GM12878 (cell line): ENCODE results near the gene FRAS1. TPM values are rescaled to one million over a fixed set of nuclear protein-coding genes. Genes with fewer than 3 reads are reported as not detected.

Source experiments
- ATAC-seq: fragments of 200-7000 bp; cut with Tn5 transposase; 3 replicates; pipeline ENCODE4 v1.9.1; 2020; ENCODE audit warnings: mild to moderate bottlenecking, moderate library complexity
- BruUV-seq: library from RNA; stranded (reverse); fragments of 400-500 nt; replicated peaks from 2 replicates; lab custom pipeline; 2021; lab: Mats Ljungman, UMichigan
- CTCF ChIA-PET: fragments of 300-600 bp; sonication (Branson Sonifier 250); formaldehyde crosslinking; extraction: SDS; loops from one replicate; lab custom pipeline; 2021; ENCODE audit warnings: inconsistent platforms; lab: Yijun Ruan, JAX
- POLR2A ChIA-PET: fragments of 350-600 bp; formaldehyde crosslinking; extraction: SDS; loops from one replicate; lab custom pipeline; 2021; ENCODE audit warnings: inconsistent platforms; lab: Charles Lee
- RAD21 ChIA-PET: fragments of 300-600 bp; sonication (Branson Sonifier 250); formaldehyde crosslinking; loops from one replicate; lab custom pipeline; 2023; ENCODE audit warnings: antibody characterized with exemption; ENCODE audit not compliant: unreplicated experiment; lab: Charles Lee
- SMC1A ChIA-PET: fragments of 300-600 bp; sonication (Branson Sonifier 250); formaldehyde crosslinking; loops from one replicate; lab custom pipeline; 2023; ENCODE audit not compliant: unreplicated experiment, uncharacterized antibody; lab: Charles Lee
- DNase-seq: peaks from one replicate; pipeline ENCODE4 v3.0.0-alpha.2; 2011; ENCODE audit warnings: low read depth, low spot score
- FAIRE-seq: peaks from 3 replicates; lab custom pipeline; 2011; peaks lifted over from hg19 to GRCh38; lab: Jason Lieb, UNC
- H2AFZ ChIP-seq: 2 replicates; pipeline ENCODE4 v1.6.0; 2011; ENCODE audit warnings: low read depth, low read length, control low read depth; ENCODE audit not compliant: control insufficient read depth
- H3K27ac ChIP-seq: 2 replicates; pipeline ENCODE4 v1.5.1; 2011; ENCODE audit warnings: control low read depth; ENCODE audit not compliant: control insufficient read depth, insufficient read depth
- H3K27me3 ChIP-seq, 2 experiments: replicated peaks in 1 of 2; 2 replicates each; pipeline versions ENCODE4 v1.6.0 to v1.6.1; 2011; ENCODE audit warnings: low read length in 1 of 2; ENCODE audit not compliant: control insufficient read depth in 2 of 2, insufficient read depth in 2 of 2
- H3K36me3 ChIP-seq, 2 experiments: 2 replicates each; pipeline ENCODE4 v1.5.1; 2011; ENCODE audit warnings: low read length in 1 of 2; ENCODE audit not compliant: control insufficient read depth in 2 of 2, insufficient read depth in 2 of 2
- H3K4me1 ChIP-seq: 2 replicates; pipeline ENCODE4 v1.6.1; 2011; ENCODE audit warnings: mild to moderate bottlenecking, low read length, moderate library complexity, mixed read lengths; ENCODE audit not compliant: control insufficient read depth, insufficient read depth
- H3K4me2 ChIP-seq: 2 replicates; pipeline ENCODE4 v1.6.0; 2011; ENCODE audit warnings: control low read depth; ENCODE audit not compliant: control insufficient read depth, insufficient read depth
- H3K4me3 ChIP-seq: fragments of 200-600 bp; sonication (generic); 2 replicates; pipeline ENCODE4 v1.5.1; 2016
- H3K79me2 ChIP-seq: 2 replicates; pipeline ENCODE4 v1.6.0; 2011; ENCODE audit warnings: low read length; ENCODE audit not compliant: control insufficient read depth, insufficient read depth
- H3K9ac ChIP-seq: 2 replicates; pipeline ENCODE4 v1.8.0; 2011; ENCODE audit warnings: low read length, control low read depth, mixed read lengths; ENCODE audit not compliant: control insufficient read depth, insufficient read depth
- H3K9me3 ChIP-seq: replicated peaks from 3 replicates; pipeline ENCODE4 v1.5.1; 2011; ENCODE audit warnings: mild to moderate bottlenecking, low read length; ENCODE audit not compliant: control insufficient read depth, insufficient read depth
- H4K20me1 ChIP-seq: 2 replicates; pipeline ENCODE4 v1.6.0; 2011; ENCODE audit not compliant: control insufficient read depth, insufficient read depth
- BACH1 ChIP-seq: fragments of 450-650 bp; IDR thresholded peaks from 2 replicates; pipeline ENCODE4 v1.6.1; 2017; ENCODE audit warnings: mild to moderate bottlenecking, borderline replicate concordance
- BCL11A ChIP-seq: IDR thresholded peaks from 2 replicates; pipeline ENCODE4 v1.6.1; 2011; ENCODE audit warnings: low read depth, low read length
- DPF2 ChIP-seq: fragments of 450-650 bp; IDR thresholded peaks from 2 replicates; pipeline ENCODE4 v1.6.1; 2017; ENCODE audit warnings: mild to moderate bottlenecking
- EED ChIP-seq: sonication (generic); IDR thresholded peaks from 2 replicates; pipeline ENCODE4 v1.6.1; 2016; ENCODE audit warnings: antibody characterized with exemption, low read depth
- MTA2 ChIP-seq: fragments of 450-650 bp; IDR thresholded peaks from 2 replicates; pipeline ENCODE4 v1.6.1; 2016; ENCODE audit warnings: low read depth, mild to moderate bottlenecking, moderate library complexity
- MXI1 ChIP-seq: fragments of 150-350 bp; IDR thresholded peaks from 2 replicates; pipeline ENCODE4 v1.6.1; 2011; ENCODE audit warnings: low read depth, mild to moderate bottlenecking, inconsistent platforms, low read length, improper control_type of control experiment
- NFYB ChIP-seq: IDR thresholded peaks from 2 replicates; pipeline ENCODE4 v1.6.1; 2011; ENCODE audit warnings: low read depth, mild to moderate bottlenecking, low read length, improper control_type of control experiment, moderate library complexity; ENCODE audit not compliant: insufficient read depth
- NR2C2 ChIP-seq: IDR thresholded peaks from 2 replicates; pipeline ENCODE4 v1.6.1; 2011; ENCODE audit warnings: borderline replicate concordance, low read depth; ENCODE audit not compliant: control insufficient read depth, insufficient read length
- NRF1 ChIP-seq: conservative IDR thresholded peaks from 2 replicates; pipeline ENCODE4 v1.6.1; 2011; ENCODE audit warnings: mild to moderate bottlenecking, low read depth, low read length, improper control_type of control experiment
- TCF12 ChIP-seq: IDR thresholded peaks from 2 replicates; pipeline ENCODE4 v1.6.1; 2011; ENCODE audit warnings: low read depth, mild to moderate bottlenecking, low read length
- WGBS: methylation state at CpG from one replicate; pipeline ENCODE4 v1.1.6; 2016; ENCODE audit warnings: low lambda C conversion rate; ENCODE audit not compliant: insufficient replicate concordance, insufficient coverage; ENCODE audit errors: missing lambda C conversion rate; 5-methylcytosine and 5-hydroxymethylcytosine counted together
- in situ Hi-C: fragments of 300-500 bp; cut with MboI; formaldehyde crosslinking; loops from 9 replicates; pipeline ENCODE4 v1.14.3; 2018; ENCODE audit warnings: mixed read lengths
- intact Hi-C: fragments of 100-400 bp; cut with micrococcal nuclease; formaldehyde crosslinking; loops from one replicate; pipeline ENCODE4 v1.14.2; 2022; ENCODE audit not compliant: unreplicated experiment
- polyA plus RNA-seq, 11 experiments: library from polyadenylated mRNA; depleted of rRNA in 4 of 11; unstranded in 6 of 11; stranded (reverse) in 5 of 11; fragments of >200 nt; fragmentation: Nextera tagmentation in 4 of 11; fragmentation: Illumina TruSeq in 1 of 11; extraction: Ambion mirVana in 4 of 11; extraction: Trizol in 1 of 11; gene quantifications; 1 replicate in 1 of 11; 2 replicates in 10 of 11; pipeline versions ENCODE4 v1.2.1 to v1.2.3, GENCODE V29; 2011 to 2016; ENCODE audit warnings: inconsistent platforms in 2 of 11, missing spikeins in 2 of 11, low read depth in 1 of 11
- total RNA-seq, 4 experiments: library from RNA; depleted of rRNA in 3 of 4; stranded (reverse); fragments of >200 nt in 3 of 4; fragmentation: Illumina TruSeq in 1 of 4; extraction: Trizol in 1 of 4; gene quantifications; 2 replicates each; pipeline versions ENCODE4 v1.2.1 to v1.2.3, GENCODE V29; 2013 to 2021
- TF ChIP-seq, protein P1 (sequence below): fragments of 450-650 bp; IDR thresholded peaks from 2 replicates; pipeline ENCODE4 v1.6.1; 2014; ENCODE audit warnings: mild to moderate bottlenecking
- TF ChIP-seq, protein P2 (sequence below): IDR thresholded peaks from 2 replicates; pipeline ENCODE4 v1.6.1; 2011; ENCODE audit warnings: low read depth, low read length, improper control_type of control experiment, borderline replicate concordance

FRAS1 gene
- total and polyA plus RNA-seq, 10 of the 15 experiments (the other 5 are each of a cell fraction or from before 2014, with no cell fraction given), result 0.08 to 11.7 (median 0.20) TPM

DNA sequence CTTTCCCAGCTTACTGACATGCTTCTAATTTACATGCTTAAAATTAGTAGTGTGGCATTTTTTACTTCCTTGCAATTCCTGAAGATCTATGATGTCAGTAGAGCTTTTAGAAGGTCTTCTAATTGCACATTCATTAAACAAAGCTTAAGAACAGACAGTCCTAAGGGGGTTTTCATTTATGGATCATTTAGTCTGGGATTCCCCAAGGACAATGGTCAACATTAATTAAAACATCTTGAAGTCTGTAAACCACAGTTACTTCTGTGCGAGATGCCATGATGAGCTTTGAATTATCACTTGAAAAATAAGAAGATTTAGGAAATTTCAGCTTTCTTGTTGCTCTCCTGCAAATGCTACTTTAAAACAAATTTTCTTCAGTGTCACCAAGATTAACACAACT, 514.7 kb downstream of the FRAS1 start:
- Histone ChIP-seq H3K27me3 (no peaks in the 10 kb centered on the region), H3K4me3 (no peak overlapping the region), H4K20me1 (no peaks in the 10 kb centered on the region), H3K9me3 (no peaks in the 10 kb centered on the region; the same call in 2 of the 3 replicates), H3K4me2 (no peak overlapping the region), H3K4me1 (peaks cover 5% of the 10 kb centered on the region), H3K36me3 (no peaks in the 10 kb centered on the region), H3K9ac (no peak overlapping the region), H3K27ac (no peak overlapping the region), H2AFZ (no peak overlapping the region), H3K79me2 (no peaks in the 10 kb centered on the region)
- in situ Hi-C loops, result no loop called here
- TF ChIP-seq NRF1 (no peak), DPF2 (no peak), MTA2 (peak; percentile 55)
- RAD21 ChIA-PET, result interaction anchor here (1.0 to 2.0 kb wide), 2 partner anchors 19 to 29 kb away, joined by 3 to 5 read pairs; no protein-coding TSS in a partner anchor
- 88% methylated on average over 1 of the region's 1 CpG for WGBS
- no peak for ATAC-seq
- CTCF ChIA-PET, result interaction anchor here (1.6 to 1.7 kb wide), 2 partner anchors 11 to 21 kb away, joined by 8 to 10 read pairs; no protein-coding TSS in a partner anchor
- POLR2A ChIA-PET, result no interaction called here
- no peak for FAIRE-seq
- BruUV-seq, result no TSS peak
- SMC1A ChIA-PET, result interaction anchor here (0.7 to 7.1 kb wide), 7 partner anchors 10 to 612 kb away, joined by 3 to 69 read pairs (median 4); no protein-coding TSS in a partner anchor
- no peak for DNase-seq
- intact Hi-C loops, result no loop called here

DNA sequence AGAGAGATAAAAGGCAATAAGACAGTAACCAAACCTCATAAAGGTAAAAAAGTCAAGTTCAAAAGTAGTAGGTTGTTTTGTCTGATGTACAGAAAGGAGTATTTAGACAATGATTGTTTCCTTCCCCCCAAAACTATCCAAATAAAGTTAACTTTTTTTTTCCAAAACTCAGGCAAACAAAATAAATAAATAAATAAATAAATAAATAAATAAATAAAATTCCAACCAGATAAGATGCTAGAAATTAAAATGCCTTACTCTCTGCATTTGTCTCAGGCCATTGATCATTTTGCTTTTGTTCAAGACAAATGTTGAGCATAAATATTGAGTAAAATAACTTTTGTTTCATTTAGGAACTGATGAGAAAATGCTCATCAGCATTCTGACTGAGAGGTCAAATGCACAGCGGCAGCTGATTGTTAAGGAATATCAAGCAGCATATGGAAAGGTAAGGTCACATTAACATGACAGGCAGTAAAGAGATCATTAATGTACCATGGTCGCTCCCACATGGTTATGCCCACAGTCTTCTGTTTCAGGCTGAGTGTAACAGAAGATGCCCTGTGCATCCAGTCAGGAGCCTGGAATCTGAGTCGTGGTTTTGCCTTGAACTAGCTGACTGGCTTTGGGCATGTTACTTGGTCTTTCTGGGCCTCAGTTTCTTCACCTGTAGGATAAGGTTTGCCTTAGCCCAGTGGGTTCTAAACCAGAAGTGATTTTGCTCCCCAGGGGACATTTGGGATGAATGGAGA, 521.7 kb downstream of the FRAS1 start:
- H3K4me2 ChIP-seq, result no peak overlapping the region
- H2AFZ ChIP-seq, result no peak overlapping the region
- H3K4me1 ChIP-seq, result no peaks in the 10 kb centered on the region
- H4K20me1 ChIP-seq, result no peaks in the 10 kb centered on the region
- H3K4me3 ChIP-seq, result no peak overlapping the region
- DNase-seq, result no peak
- in situ Hi-C loops (no loop called here), intact Hi-C loops (no loop called here)
- no TSS peak for BruUV-seq
- 59% methylated on average over 3 of the region's 3 CpGs for WGBS
- CTCF ChIA-PET, result no interaction called here
- H3K79me2 ChIP-seq, result no peaks in the 10 kb centered on the region
- H3K27me3 ChIP-seq, result no peaks in the 10 kb centered on the region
- SMC1A ChIA-PET, result no interaction called here
- FAIRE-seq, result no peak
- no peaks in the 10 kb centered on the region for H3K36me3 ChIP-seq
- no peak overlapping the region for H3K9ac ChIP-seq
- H3K27ac ChIP-seq, result no peak overlapping the region
- POLR2A ChIA-PET, result no interaction called here
- no peak for TF ChIP-seq BCL11A
- no peak for TF ChIP-seq NFYB
- TF ChIP-seq, protein P1, sequence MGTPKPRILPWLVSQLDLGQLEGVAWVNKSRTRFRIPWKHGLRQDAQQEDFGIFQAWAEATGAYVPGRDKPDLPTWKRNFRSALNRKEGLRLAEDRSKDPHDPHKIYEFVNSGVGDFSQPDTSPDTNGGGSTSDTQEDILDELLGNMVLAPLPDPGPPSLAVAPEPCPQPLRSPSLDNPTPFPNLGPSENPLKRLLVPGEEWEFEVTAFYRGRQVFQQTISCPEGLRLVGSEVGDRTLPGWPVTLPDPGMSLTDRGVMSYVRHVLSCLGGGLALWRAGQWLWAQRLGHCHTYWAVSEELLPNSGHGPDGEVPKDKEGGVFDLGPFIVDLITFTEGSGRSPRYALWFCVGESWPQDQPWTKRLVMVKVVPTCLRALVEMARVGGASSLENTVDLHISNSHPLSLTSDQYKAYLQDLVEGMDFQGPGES, result no peak
- no peak for TF ChIP-seq BACH1
- no peak for TF ChIP-seq EED
- TF ChIP-seq MXI1, result no peak
- no peak for TF ChIP-seq TCF12
- no peak for TF ChIP-seq MTA2
- no peak for TF ChIP-seq NR2C2
- TF ChIP-seq, protein P2, sequence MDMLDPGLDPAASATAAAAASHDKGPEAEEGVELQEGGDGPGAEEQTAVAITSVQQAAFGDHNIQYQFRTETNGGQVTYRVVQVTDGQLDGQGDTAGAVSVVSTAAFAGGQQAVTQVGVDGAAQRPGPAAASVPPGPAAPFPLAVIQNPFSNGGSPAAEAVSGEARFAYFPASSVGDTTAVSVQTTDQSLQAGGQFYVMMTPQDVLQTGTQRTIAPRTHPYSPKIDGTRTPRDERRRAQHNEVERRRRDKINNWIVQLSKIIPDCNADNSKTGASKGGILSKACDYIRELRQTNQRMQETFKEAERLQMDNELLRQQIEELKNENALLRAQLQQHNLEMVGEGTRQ, result no peak
- ATAC-seq, result no peak
- no peaks in the 10 kb centered on the region for H3K9me3 ChIP-seq
- RAD21 ChIA-PET, result no interaction called here
